Testis (tissue), 5 donors: ENCODE data around the gene GLO1. TPM values are rescaled to one million over a fixed set of nuclear protein-coding genes. Genes with fewer than 3 reads are reported as not detected.

ENCODE experiments used
- DNase-seq: peaks from one replicate; pipeline ENCODE4 v3.0.0-alpha.2; 2019
- H3K27ac ChIP-seq, 2 donors: fragments of 200-600 bp; sonication (generic); one replicate each; pipeline ENCODE4 v1.5.1; 2019
- H3K27me3 ChIP-seq: fragments of 200-600 bp; sonication (generic); one replicate; pipeline ENCODE4 v1.5.1; 2019
- H3K36me3 ChIP-seq: fragments of 200-600 bp; sonication (generic); one replicate; pipeline ENCODE4 v1.5.1; 2017; ENCODE audit warnings: low read depth; ENCODE audit errors: missing control alignments
- H3K4me1 ChIP-seq: fragments of 200-600 bp; sonication (generic); one replicate; pipeline ENCODE4 v1.5.1; 2019
- H3K4me3 ChIP-seq, 2 donors: fragments of 200-600 bp; sonication (generic); one replicate each; pipeline ENCODE4 v1.5.1; 2017 to 2019
- H3K9me3 ChIP-seq: fragments of 200-600 bp; sonication (generic); one replicate; pipeline ENCODE4 v1.5.1; 2017
- CTCF ChIP-seq, 3 experiments: fragments of 450-650 bp in 2 of 3; fragments of 200-600 bp in 1 of 3; sonication (generic) in 1 of 3; IDR thresholded peaks; one replicate each; pipeline ENCODE4 v1.5.1; 2016 to 2019; ENCODE audit warnings: antibody characterized with exemption in 3 of 3, mild to moderate bottlenecking in 2 of 3, moderate library complexity in 1 of 3
- POLR2A ChIP-seq: fragments of 450-650 bp; IDR thresholded peaks from one replicate; pipeline ENCODE4 v1.6.1; 2017; ENCODE audit warnings: antibody characterized with exemption, mild to moderate bottlenecking, moderate library complexity
- WGBS, 2 donors: methylation state at CpG; one replicate each; pipeline ENCODE4 v1.1.5; 2018; 5-methylcytosine and 5-hydroxymethylcytosine counted together
- intact Hi-C: fragments of 100-400 bp; cut with DNase I; formaldehyde crosslinking; loops from one replicate; pipeline ENCODE4 v1.15.1; 2023; ENCODE audit warnings: low total_unique reads
- long read RNA-seq, 2 donors: transcript quantifications; one replicate each; lab custom pipeline, GENCODE V29; 2026
- polyA plus RNA-seq: library from polyadenylated mRNA; stranded (reverse); fragments of 350-450 nt; fragmentation: Illumina TruSeq; extraction: RNeasy Lipid Tissue Mini Kit (QIAGEN cat#74804); gene quantifications from one replicate; pipeline ENCODE4 v1.2.3, GENCODE V29; 2014; ENCODE audit warnings: low read depth, low replicate concordance; ENCODE audit not compliant: insufficient read depth
- total RNA-seq, 2 donors: library from RNA; depleted of rRNA; stranded (reverse); fragments of >200 nt; gene quantifications; one replicate each; pipeline ENCODE4 v1.2.3, GENCODE V29; 2016

GLO1 gene
- total RNA-seq (10 to 100 TPM; 54.3 to 78.6 TPM), polyA plus RNA-seq (51.0 TPM)
- long read RNA-seq, donor 1, transcript GLO1-201 (6 exons, 2,012 nt), result major isoform, 79 of 97 reads
- long read RNA-seq, donor 1, partial matches to known transcripts, result 18 of 97 reads
- long read RNA-seq, donor 1, other reads (novel, unspliced or antisense), result 0 of 97 reads
- long read RNA-seq, donor 2, transcript GLO1-201 (6 exons, 2,012 nt), result major isoform, 62 of 74 reads
- long read RNA-seq, donor 2, partial matches to known transcripts, result 12 of 74 reads
- long read RNA-seq, donor 2, other reads (novel, unspliced or antisense), result 0 of 74 reads

- 0% methylated on average over 23 to 48 of the region's 53 CpGs for whole genome bisulfite sequencing, 2 donors
- DNase-seq, result peak; percentile 100
- intact Hi-C loops, result no loop called here
- no peak for TF ChIP-seq CTCF (IDR thresholded peaks at IDR 0.05)
- TF ChIP-seq POLR2A, result peak; percentile 40
- peak within 1 kb of the TSS; percentile 87 to 91 for H3K4me3 ChIP-seq
- H3K36me3 ChIP-seq, result no peaks in the 10 kb centered on the region
- H3K4me1 ChIP-seq, result peaks cover 10% of the 10 kb centered on the region
- peak within 1 kb of the TSS; percentile 88 to 96 for H3K27ac ChIP-seq
- H3K9me3 ChIP-seq, result no peaks in the 10 kb centered on the region
- no peaks in the 10 kb centered on the region for H3K27me3 ChIP-seq
Measured at GRCh38 chr6:38702558-38703397, at the start of gene GLO1. TSS of gene GLO1 (minus strand) at chr6:38703145. CDS start at chr6:38703054, 91 bp downstream.

GRCh38 chr6:38750968-38751615 is 48.1 kb upstream of the GLO1 start:
- 63 to 86% methylated on average over 1 of the region's 1 CpG for WGBS, 2 donors
- Histone ChIP-seq H3K36me3 (no peaks in the 10 kb centered on the region), H3K4me1 (no peaks in the 10 kb centered on the region), H3K27ac (no peak overlapping the region), H3K4me3 (no peak overlapping the region), H3K27me3 (no peaks in the 10 kb centered on the region), H3K9me3 (no peaks in the 10 kb centered on the region)
- DNase-seq, result no peak
- no peak for TF ChIP-seq POLR2A
- TF ChIP-seq CTCF (IDR thresholded peaks at IDR 0.05), result no peak
- intact Hi-C loops, result no loop called here

DNA sequence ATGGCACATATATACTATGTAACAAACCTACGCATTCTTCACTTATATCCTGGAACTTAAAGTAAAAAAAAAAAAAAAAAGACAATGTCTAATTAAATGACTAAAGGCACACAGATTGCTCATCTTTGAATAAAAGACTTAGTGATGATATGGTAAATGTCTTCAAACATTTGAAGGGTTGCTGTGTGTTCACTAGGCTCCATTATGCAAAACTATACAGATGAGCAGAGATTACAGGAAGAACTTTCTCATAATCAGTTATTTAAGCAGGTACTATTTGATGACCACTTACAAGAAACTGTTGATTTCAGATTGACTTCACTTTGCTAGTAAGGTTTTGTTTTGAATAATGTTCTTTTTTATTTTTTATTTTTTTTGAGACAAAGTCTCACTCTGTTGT is 46.5 kb upstream of the GLO1 start:
- no peak for TF ChIP-seq CTCF (IDR thresholded peaks at IDR 0.05)
- no peak for TF ChIP-seq POLR2A
- DNase-seq, result no peak
- no peak overlapping the region for H3K27ac ChIP-seq
- no peaks in the 10 kb centered on the region for H3K4me1 ChIP-seq
- H3K27me3 ChIP-seq, result no peaks in the 10 kb centered on the region
- 81 to 90% methylated on average over 1 of the region's 1 CpG for WGBS, 2 donors
- H3K4me3 ChIP-seq, result no peak overlapping the region
- H3K36me3 ChIP-seq, result no peaks in the 10 kb centered on the region
- H3K9me3 ChIP-seq, result no peaks in the 10 kb centered on the region
- intact Hi-C loops, result no loop called here

- no peak overlapping the region for H3K27ac ChIP-seq
- intact Hi-C loops, result no loop called here
- DNase-seq, result no peak
- no peak overlapping the region for H3K4me3 ChIP-seq
- H3K27me3 ChIP-seq, result no peaks in the 10 kb centered on the region
- no peak for TF ChIP-seq POLR2A
- peak in 2 of 3 experiments; percentile 5 to 37 for TF ChIP-seq CTCF (IDR thresholded peaks at IDR 0.05)
- H3K9me3 ChIP-seq, result no peaks in the 10 kb centered on the region
- H3K4me1 ChIP-seq, result no peaks in the 10 kb centered on the region
- WGBS, 2 donors, result 58 to 65% methylated on average over 5 of the region's 5 CpGs
- H3K36me3 ChIP-seq, result no peaks in the 10 kb centered on the region
Measured at GRCh38 chr6:38739532-38739931, 36.6 kb upstream of the GLO1 start.
